OCI-LY3 (cell line): Measurements from ENCODE around the gene SMO.

Source experiments
- CTCF ChIP-seq: fragments of 200-600, 300-600 bp; sonication (generic); IDR thresholded peaks from 2 replicates; pipeline ENCODE4 v1.5.1; 2014; ENCODE audit warnings: antibody characterized with exemption, low read length, low read depth
- EZH2phosphoT487 ChIP-seq: fragments of 200-600 bp; shearing (Covaris generic); IDR thresholded peaks from 2 replicates; pipeline ENCODE4 v1.6.1; 2018; ENCODE audit warnings: antibody characterized with exemption, mixed run types, low read depth

- TF ChIP-seq CTCF (no peak), EZH2phosphoT487 (no peak)
Observed at GRCh38 chr7:129231666-129232065, 43.2 kb downstream of the SMO start.
